ENCODE results near the gene RASL12. TPM values are rescaled to one million over a fixed set of nuclear protein-coding genes. Genes with fewer than 3 reads are reported as not detected.
"Not testable (repeated sequence)": the region's sequence is repeated elsewhere in the genome, so short reads cannot be mapped to it uniquely, and the experiment has no call there.

RASL12 gene
- total RNA-seq, 1 donor from 2014 or later: 85.7 TPM

GRCh38 chr15:65048241-65048640 lies 19.6 kb downstream of the RASL12 start:
- TF ChIP-seq POLR2AphosphoS5 (IDR thresholded peaks at IDR 0.05; ENCODE audit: insufficient read depth in 1 of 2, low read depth in 1 of 2) (no peak), CTCF (IDR thresholded peaks at IDR 0.05) (no peak), POLR2A (IDR thresholded peaks at IDR 0.05) (no peak)
- Histone ChIP-seq H3K36me3 (no peaks in the 10 kb centered on the region), H3K9me3 (no peaks in the 10 kb centered on the region), H3K27me3 (no peaks in the 10 kb centered on the region), H3K4me1 (peaks cover 34% of the 10 kb centered on the region), H3K4me3 (no peak overlapping the region), H3K27ac (no peak overlapping the region)
- intact Hi-C loops (cut with DNase I): no loop called here
- no peak for DNase-seq (ENCODE audit: extremely low spot score in 2 of 2)

DNA sequence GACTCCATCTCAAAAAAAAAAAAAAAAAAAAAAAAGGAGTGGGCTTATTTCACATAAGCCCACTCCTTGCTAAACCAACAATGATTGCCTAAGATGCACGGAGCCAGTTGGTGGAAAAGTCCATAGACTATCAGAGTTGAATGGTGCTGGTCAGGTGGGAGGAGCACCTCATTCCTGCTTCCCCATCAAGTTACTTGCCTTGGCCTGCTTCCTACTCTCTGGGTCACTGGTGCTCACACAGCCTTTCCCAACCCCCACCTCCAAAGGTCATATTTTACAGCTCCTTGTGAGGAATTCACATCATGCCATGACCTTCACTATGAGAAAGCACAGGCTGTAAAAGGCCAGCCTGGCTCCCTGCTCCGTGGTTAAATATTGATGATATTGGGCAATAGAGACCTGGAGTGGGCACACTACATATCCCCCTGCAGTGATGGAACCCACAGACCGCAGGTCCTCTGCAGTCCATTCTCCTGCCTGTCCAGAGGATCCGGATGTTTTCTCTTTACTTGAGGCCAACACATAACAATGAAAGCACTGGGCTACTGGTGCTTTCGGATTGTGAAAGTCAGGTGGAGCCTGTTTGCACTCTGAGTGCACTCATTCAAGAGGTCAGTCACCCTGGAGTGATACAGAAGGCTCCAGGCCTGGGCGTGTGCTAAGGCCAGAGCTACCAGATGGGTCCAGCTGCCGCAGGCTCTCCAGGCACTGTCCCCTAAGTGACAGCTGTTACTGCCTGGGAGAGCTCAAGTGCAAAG lies 22.9 kb downstream of the RASL12 start, which contains the start of gene SLC51B:
Gene SLC51B, plus strand, starts transcription at position 664 of the 758 bp plus-strand sequence. CDS start 4,618 bp downstream, outside the sequence.
- no peak for DNase-seq (ENCODE audit: extremely low spot score in 2 of 2)
- intact Hi-C loops (cut with DNase I): loop anchor here (5.0 kb wide), 1 partner anchor 32 kb away; the partner anchor contains the start of gene KBTBD13
- Histone ChIP-seq H3K4me1 (peaks cover 41% of the 10 kb centered on the region), H3K27ac (no peak within 1 kb of the TSS), H3K36me3 (no peaks in the 10 kb centered on the region), H3K9me3 (no peaks in the 10 kb centered on the region), H3K4me3 (no peak within 1 kb of the TSS), H3K27me3 (no peaks in the 10 kb centered on the region)
- TF ChIP-seq CTCF (IDR thresholded peaks at IDR 0.05) (no peak), POLR2A (IDR thresholded peaks at IDR 0.05) (no peak), POLR2AphosphoS5 (IDR thresholded peaks at IDR 0.05; ENCODE audit: insufficient read depth in 1 of 2, low read depth in 1 of 2) (no peak)

DNA sequence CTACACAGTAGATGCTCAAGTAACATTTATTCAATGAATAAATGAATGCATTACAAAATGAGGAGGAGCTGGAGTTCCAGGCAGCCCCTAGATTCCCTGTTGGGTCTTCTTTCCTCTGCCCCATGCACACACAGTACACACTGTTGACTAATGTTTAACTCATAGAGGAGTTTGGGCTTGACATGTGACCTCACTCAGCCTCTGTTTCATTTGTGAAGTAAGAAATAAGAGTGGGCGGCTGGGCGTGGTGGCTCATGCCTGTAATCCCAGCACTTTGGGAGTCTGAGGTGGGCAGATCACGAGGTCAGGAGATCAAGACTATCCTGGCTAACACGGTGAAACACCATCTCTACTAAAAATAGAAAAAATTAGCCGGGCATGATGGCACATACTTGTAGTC lies 23.6 kb downstream of the RASL12 start:
- not testable (repeated sequence) for H3K36me3 ChIP-seq; H3K9me3 ChIP-seq; H3K4me3 ChIP-seq; DNase-seq (ENCODE audit: extremely low spot score in 2 of 2); H3K27me3 ChIP-seq; H3K27ac ChIP-seq
- H3K4me1 ChIP-seq: peaks cover 36% of the 10 kb centered on the region
- intact Hi-C loops (cut with DNase I): loop anchor here (5.0 kb wide), 1 partner anchor 33 kb away; the partner anchor contains the start of gene KBTBD13

DNA sequence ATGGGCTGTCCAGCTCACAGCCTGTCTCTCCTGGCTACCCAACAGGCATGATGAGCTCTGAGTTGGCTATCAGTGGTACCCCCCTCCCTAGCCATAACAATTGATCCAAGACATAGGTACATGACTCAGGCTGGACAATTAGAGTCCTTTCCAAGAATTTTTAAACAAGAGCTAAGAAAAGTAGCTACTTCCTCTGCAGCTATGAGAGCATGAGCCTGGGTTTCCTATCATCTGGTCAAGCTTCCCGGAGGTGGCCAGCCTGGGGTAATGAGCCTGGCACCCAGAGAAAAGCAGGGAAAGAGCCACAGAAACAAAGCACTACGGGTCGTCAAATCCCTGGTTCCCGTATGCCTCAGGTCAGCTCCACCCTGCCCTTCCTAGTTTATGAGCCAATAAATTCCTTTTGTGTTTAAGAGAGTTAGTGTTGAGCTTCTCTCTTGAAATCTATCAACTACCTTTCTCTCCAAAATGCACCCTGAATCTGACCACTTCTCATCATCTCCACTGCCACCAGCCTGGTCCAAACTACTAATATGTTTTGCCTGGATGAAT lies 24.9 kb downstream of the RASL12 start:
- intact Hi-C loops (cut with DNase I): loop anchor here (5.0 kb wide), 1 partner anchor 34 kb away; the partner anchor contains the start of gene KBTBD13
- H3K4me3 ChIP-seq: no peak overlapping the region
- peak overlapping the region; percentile 18 for H3K27ac ChIP-seq
- no peaks in the 10 kb centered on the region for H3K27me3 ChIP-seq
- TF ChIP-seq POLR2A (IDR thresholded peaks at IDR 0.05): no peak
- no peak for TF ChIP-seq CTCF (IDR thresholded peaks at IDR 0.05)
- no peak for TF ChIP-seq POLR2AphosphoS5 (IDR thresholded peaks at IDR 0.05; ENCODE audit: insufficient read depth in 1 of 2, low read depth in 1 of 2)
- no peak for DNase-seq (ENCODE audit: extremely low spot score in 2 of 2)
- H3K36me3 ChIP-seq: no peaks in the 10 kb centered on the region
- no peaks in the 10 kb centered on the region for H3K9me3 ChIP-seq
- peaks cover 36% of the 10 kb centered on the region for H3K4me1 ChIP-seq

DNA sequence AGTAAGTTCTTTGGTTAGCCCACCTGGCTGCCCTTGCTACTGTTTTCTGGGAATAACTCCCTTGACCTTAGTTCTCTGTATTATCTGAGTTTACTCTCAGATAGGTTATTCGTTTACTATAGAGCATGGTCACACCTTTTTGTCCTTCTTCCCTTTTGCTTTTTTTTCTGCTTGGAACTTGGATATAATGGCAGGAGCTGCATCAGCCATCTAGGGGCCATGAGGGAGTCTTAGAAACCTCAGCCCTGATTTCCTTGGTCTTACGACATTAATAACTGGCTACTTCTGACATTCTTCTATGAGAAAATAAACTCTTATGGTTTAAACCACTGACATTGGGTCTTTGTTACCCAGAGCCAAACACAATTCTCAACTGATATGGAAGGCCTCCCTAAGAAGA lies 26.0 kb downstream of the RASL12 start:
- H3K4me1 ChIP-seq: peaks cover 36% of the 10 kb centered on the region
- no peak overlapping the region for H3K27ac ChIP-seq
- H3K27me3 ChIP-seq: no peaks in the 10 kb centered on the region
- intact Hi-C loops (cut with DNase I): loop anchor here (5.0 kb wide), 1 partner anchor 36 kb away; the partner anchor contains the start of gene KBTBD13
- H3K9me3 ChIP-seq: no peaks in the 10 kb centered on the region
- H3K4me3 ChIP-seq: no peak overlapping the region
- H3K36me3 ChIP-seq: no peaks in the 10 kb centered on the region
- TF ChIP-seq CTCF (IDR thresholded peaks at IDR 0.05) (no peak), POLR2A (IDR thresholded peaks at IDR 0.05) (no peak), POLR2AphosphoS5 (IDR thresholded peaks at IDR 0.05; ENCODE audit: insufficient read depth in 1 of 2, low read depth in 1 of 2) (no peak)
- no peak for DNase-seq (ENCODE audit: extremely low spot score in 2 of 2)
